NT2/D1 (cell line): ENCODE data around the gene EXOSC1.
A peak's percentile ranks its signal among the peaks of the same experiment; 100 is the strongest.

ENCODE experiments used
- DNase-seq: peaks from one replicate; pipeline ENCODE4 v3.0.0-alpha.2; 2011; ENCODE audit warnings: low read depth, low spot score
- H3K27me3 ChIP-seq: 2 replicates; pipeline ENCODE4 v1.6.0; 2011; ENCODE audit warnings: mild to moderate bottlenecking; ENCODE audit not compliant: insufficient read length, insufficient read depth
- H3K36me3 ChIP-seq: 2 replicates; pipeline ENCODE4 v1.6.1; 2011; ENCODE audit warnings: mild to moderate bottlenecking, low read length, mixed read lengths; ENCODE audit not compliant: insufficient read depth, insufficient read length
- H3K4me1 ChIP-seq: 2 replicates; pipeline ENCODE4 v1.5.1; 2011; ENCODE audit not compliant: insufficient read depth, insufficient read length
- H3K4me3 ChIP-seq: 2 replicates; pipeline ENCODE4 v1.5.1; 2011; ENCODE audit warnings: low read depth; ENCODE audit not compliant: insufficient read length
- H3K9ac ChIP-seq: 2 replicates; pipeline ENCODE4 v1.6.0; 2011; ENCODE audit warnings: low read depth; ENCODE audit not compliant: insufficient read length
- H3K9me3 ChIP-seq: 2 replicates; pipeline ENCODE4 v1.5.1; 2011; ENCODE audit warnings: mild to moderate bottlenecking, low read length; ENCODE audit not compliant: insufficient read depth
- SUZ12 ChIP-seq: IDR thresholded peaks from 2 replicates; pipeline ENCODE4 v1.6.1; 2011; ENCODE audit not compliant: insufficient read length, insufficient read depth; ENCODE audit errors: extremely low read depth
- YY1 ChIP-seq: IDR thresholded peaks from 2 replicates; pipeline ENCODE4 v1.6.1; 2011; ENCODE audit not compliant: insufficient read length, insufficient read depth
- ZNF274 ChIP-seq: IDR thresholded peaks from 2 replicates; pipeline ENCODE4 v1.6.1; 2011; ENCODE audit warnings: mild to moderate bottlenecking, low read depth, low read length

EXOSC1 gene

DNA sequence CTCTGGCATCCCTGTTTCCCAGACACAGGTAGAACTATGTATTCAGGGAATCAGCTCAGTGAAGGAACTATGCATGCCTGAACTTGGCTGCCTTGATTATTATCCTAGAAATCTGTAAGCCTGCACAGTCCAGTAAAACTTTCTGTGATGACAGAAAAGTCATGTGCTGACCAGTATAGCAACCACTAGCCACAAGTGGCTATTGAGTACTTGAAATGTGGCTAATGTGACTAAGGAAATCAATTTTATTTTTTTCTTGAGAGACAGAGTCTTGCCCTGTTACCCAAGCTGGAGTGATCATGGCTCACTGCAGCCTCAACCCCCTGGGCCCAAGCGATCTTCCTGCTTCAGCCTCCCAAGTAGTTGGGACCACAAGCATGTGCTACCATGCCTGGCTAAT is 3.5 kb downstream of the EXOSC1 start:
- TF ChIP-seq SUZ12 (no peak), ZNF274 (no peak), YY1 (no peak)
- peaks cover 51% of the 10 kb centered on the region for H3K36me3 ChIP-seq
- no peak overlapping the region for H3K9ac ChIP-seq
- no peak overlapping the region for H3K4me3 ChIP-seq
- H3K27me3 ChIP-seq: no peaks in the 10 kb centered on the region
- no peaks in the 10 kb centered on the region for H3K4me1 ChIP-seq
- no peaks in the 10 kb centered on the region for H3K9me3 ChIP-seq
- DNase-seq: no peak

GRCh38 chr10:97435211-97435610 is 10.6 kb downstream of the EXOSC1 start:
- TF ChIP-seq ZNF274: no peak
- no peak for TF ChIP-seq SUZ12
- peaks cover 63% of the 10 kb centered on the region for H3K36me3 ChIP-seq

GRCh38 chr10:97434557-97434956 is 11.2 kb downstream of the EXOSC1 start:
- H3K36me3 ChIP-seq: peaks cover 67% of the 10 kb centered on the region

More at GRCh38 chr10:97435211-97435610, 10.6 kb downstream of the EXOSC1 start:
- Histone ChIP-seq H3K4me3 (no peak overlapping the region), H3K9me3 (no peaks in the 10 kb centered on the region), H3K9ac (no peak overlapping the region), H3K27me3 (no peaks in the 10 kb centered on the region), H3K4me1 (no peaks in the 10 kb centered on the region)
- no peak for DNase-seq

GRCh38 chr10:97434055-97434454 is 11.8 kb downstream of the EXOSC1 start:
- TF ChIP-seq YY1: no peak
- TF ChIP-seq SUZ12: no peak
- no peak for TF ChIP-seq ZNF274
- Histone ChIP-seq H3K4me3 (no peak overlapping the region), H3K9me3 (no peaks in the 10 kb centered on the region), H3K9ac (no peak overlapping the region), H3K36me3 (peaks cover 66% of the 10 kb centered on the region), H3K27me3 (no peaks in the 10 kb centered on the region), H3K4me1 (no peaks in the 10 kb centered on the region)
- no peak for DNase-seq

More at GRCh38 chr10:97434557-97434956, 11.2 kb downstream of the EXOSC1 start:
- Histone ChIP-seq H3K27me3 (no peaks in the 10 kb centered on the region), H3K9ac (no peak overlapping the region), H3K4me1 (no peaks in the 10 kb centered on the region), H3K9me3 (no peaks in the 10 kb centered on the region), H3K4me3 (no peak overlapping the region)
- TF ChIP-seq YY1: no peak
- no peak for TF ChIP-seq ZNF274
- TF ChIP-seq SUZ12: no peak
- DNase-seq: no peak

DNA sequence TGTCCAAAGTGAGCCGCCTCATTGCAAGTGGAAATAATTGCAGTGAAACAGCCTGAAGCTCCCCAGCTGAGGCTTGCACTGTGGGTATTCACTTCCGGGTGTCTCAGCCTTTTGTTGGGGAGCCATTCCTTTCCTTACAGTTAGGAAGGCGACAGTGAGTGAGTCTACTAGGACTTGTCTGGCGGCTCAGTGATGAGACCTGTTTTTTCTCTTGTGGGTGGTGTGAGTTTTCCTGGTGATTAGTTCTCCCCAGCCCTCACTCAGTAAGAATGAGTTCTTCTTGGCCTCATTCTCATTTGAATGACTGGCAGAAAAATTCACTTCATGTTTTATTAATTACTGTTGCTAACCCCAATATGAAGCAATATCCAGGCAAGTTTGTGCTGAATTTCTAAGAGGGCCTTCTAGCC is 17.2 kb downstream of the EXOSC1 start:
- no peaks in the 10 kb centered on the region for H3K9me3 ChIP-seq
- peak overlapping the region; percentile 54 for H3K9ac ChIP-seq
- H3K27me3 ChIP-seq: no peaks in the 10 kb centered on the region
- TF ChIP-seq YY1 (no peak), SUZ12 (no peak), ZNF274 (no peak)
- H3K4me1 ChIP-seq: no peaks in the 10 kb centered on the region
- peaks cover 49% of the 10 kb centered on the region for H3K36me3 ChIP-seq
- no peak for DNase-seq
- H3K4me3 ChIP-seq: peak overlapping the region; percentile 22

- Histone ChIP-seq H3K36me3 (peaks cover 47% of the 10 kb centered on the region), H3K4me1 (no peaks in the 10 kb centered on the region), H3K4me3 (peak overlapping the region; percentile 95), H3K9me3 (no peaks in the 10 kb centered on the region), H3K9ac (peak overlapping the region; percentile 98), H3K27me3 (no peaks in the 10 kb centered on the region)
- TF ChIP-seq SUZ12 (no peak), ZNF274 (no peak), YY1 (no peak)
- peak; percentile 64 for DNase-seq
Observed at GRCh38 chr10:97427571-97428179, 18.1 kb downstream of the EXOSC1 start.

- Histone ChIP-seq H3K36me3 (peaks cover 47% of the 10 kb centered on the region), H3K27me3 (no peaks in the 10 kb centered on the region), H3K9me3 (no peaks in the 10 kb centered on the region), H3K4me3 (peak overlapping the region; percentile 95), H3K9ac (peak overlapping the region; percentile 98), H3K4me1 (no peaks in the 10 kb centered on the region)
- TF ChIP-seq ZNF274 (no peak), SUZ12 (no peak)
- DNase-seq: no peak
Observed at GRCh38 chr10:97426776-97427570, 18.8 kb downstream of the EXOSC1 start.
